Astrocyte (in vitro differentiated cells and primary cell): ENCODE data around the gene ISG20L2. TPM values are rescaled to one million over a fixed set of nuclear protein-coding genes. Genes with fewer than 3 reads are reported as not detected.

Experiments used
- DNase-seq: peaks from one replicate; pipeline ENCODE4 v3.0.0-alpha.2; 2010; ENCODE audit warnings: low read depth
- FAIRE-seq: peaks from 2 replicates; lab custom pipeline; 2011; peaks lifted over from hg19 to GRCh38; lab: Jason Lieb, UNC
- H2AFZ ChIP-seq: 2 replicates; pipeline ENCODE4 v1.6.0; 2012; ENCODE audit warnings: low read depth, low read length, inconsistent platforms
- H3K27ac ChIP-seq: 2 replicates; pipeline ENCODE4 v1.5.1; 2011; ENCODE audit warnings: low read depth, low read length, inconsistent platforms
- H3K27me3 ChIP-seq: 2 replicates; pipeline ENCODE4 v1.6.0; 2011; ENCODE audit warnings: low read length, inconsistent platforms; ENCODE audit not compliant: insufficient read depth
- H3K36me3 ChIP-seq: 2 replicates; pipeline ENCODE4 v1.5.1; 2011; ENCODE audit warnings: low read length, inconsistent platforms; ENCODE audit not compliant: insufficient read depth
- H3K4me1 ChIP-seq: 2 replicates; pipeline ENCODE4 v1.5.1; 2011; ENCODE audit warnings: low read length, inconsistent platforms; ENCODE audit not compliant: insufficient read depth
- H3K4me2 ChIP-seq: 2 replicates; pipeline ENCODE4 v1.6.0; 2012; ENCODE audit warnings: low read length, inconsistent platforms
- H3K4me3 ChIP-seq: 2 replicates; pipeline ENCODE4 v1.5.1; 2011; ENCODE audit warnings: low read depth, mild to moderate bottlenecking, low read length, inconsistent platforms; ENCODE audit not compliant: insufficient read depth
- H3K79me2 ChIP-seq: 2 replicates; pipeline ENCODE4 v1.6.0; 2012; ENCODE audit warnings: mild to moderate bottlenecking, low read length, inconsistent platforms; ENCODE audit not compliant: insufficient read depth
- H3K9ac ChIP-seq: 2 replicates; pipeline ENCODE4 v1.6.0; 2012; ENCODE audit warnings: mild to moderate bottlenecking, low read length, inconsistent platforms
- H3K9me3 ChIP-seq: 2 replicates; pipeline ENCODE4 v1.5.1; 2012; ENCODE audit warnings: low read depth, mild to moderate bottlenecking, low read length, inconsistent platforms; ENCODE audit not compliant: insufficient read depth
- H4K20me1 ChIP-seq: 2 replicates; pipeline ENCODE4 v1.6.0; 2012; ENCODE audit warnings: low read length, inconsistent platforms; ENCODE audit not compliant: insufficient read depth
- H3K27ac Mint-ChIP-seq: one replicate; pipeline ENCODE4 v1.8.0; 2021; ENCODE audit warnings: mild to moderate bottlenecking, mixed read lengths; ENCODE audit not compliant: unreplicated experiment
- H3K27me3 Mint-ChIP-seq: one replicate; pipeline ENCODE4 v1.8.0; 2021; ENCODE audit warnings: low read depth, mixed read lengths; ENCODE audit not compliant: unreplicated experiment
- H3K36me3 Mint-ChIP-seq: one replicate; pipeline ENCODE4 v1.8.0; 2021; ENCODE audit warnings: low read depth, mixed read lengths; ENCODE audit not compliant: unreplicated experiment
- H3K4me1 Mint-ChIP-seq: one replicate; pipeline ENCODE4 v1.8.0; 2021; ENCODE audit warnings: low read depth, mixed read lengths; ENCODE audit not compliant: unreplicated experiment
- H3K4me3 Mint-ChIP-seq: one replicate; pipeline ENCODE4 v1.8.0; 2021; ENCODE audit warnings: mild to moderate bottlenecking, moderate library complexity, mixed read lengths; ENCODE audit not compliant: unreplicated experiment
- H3K9me3 Mint-ChIP-seq: one replicate; pipeline ENCODE4 v1.8.0; 2021; ENCODE audit warnings: mild to moderate bottlenecking, mixed read lengths; ENCODE audit not compliant: unreplicated experiment
- CTCF ChIP-seq: IDR thresholded peaks from 2 replicates; pipeline ENCODE4 v1.5.1; 2011; ENCODE audit warnings: low read depth, mild to moderate bottlenecking, inconsistent platforms, low read length, moderate library complexity; ENCODE audit not compliant: insufficient read depth
- EZH2 ChIP-seq: IDR thresholded peaks from 2 replicates; pipeline ENCODE4 v1.6.1; 2012; ENCODE audit warnings: mild to moderate bottlenecking, low read length, inconsistent platforms; ENCODE audit not compliant: insufficient read depth
- total RNA-seq: library from RNA; stranded (reverse); gene quantifications from 2 replicates; pipeline ENCODE4 v1.2.1, GENCODE V29; 2021

The ISG20L2 gene
- total RNA-seq, 1 donor from 2014 or later = 33.4 TPM

- no peak for TF ChIP-seq EZH2
- TF ChIP-seq CTCF = peak; percentile 50
- FAIRE-seq = no peak
- H3K36me3 Mint-ChIP-seq = peaks cover 3% of the 10 kb centered on the region
- no peaks in the 10 kb centered on the region for H3K9me3 Mint-ChIP-seq
- Histone ChIP-seq H4K20me1 (no peaks in the 10 kb centered on the region), H3K4me3 (peak overlapping the region; percentile 39), H2AFZ (peak overlapping the region; percentile 58), H3K27me3 (peaks cover 3% of the 10 kb centered on the region), H3K27ac (no peak overlapping the region), H3K4me1 (peaks cover 71% of the 10 kb centered on the region), H3K36me3 (no peaks in the 10 kb centered on the region), H3K4me2 (peak overlapping the region; percentile 90), H3K9ac (peak overlapping the region; percentile 66), H3K9me3 (no peaks in the 10 kb centered on the region), H3K79me2 (no peaks in the 10 kb centered on the region)
- H3K4me1 Mint-ChIP-seq = peaks cover 44% of the 10 kb centered on the region
- DNase-seq = no peak
- no peaks in the 10 kb centered on the region for H3K27me3 Mint-ChIP-seq
- H3K27ac Mint-ChIP-seq = peak overlapping the region; percentile 93
- peak overlapping the region; percentile 88 for H3K4me3 Mint-ChIP-seq
These were observed 22.5 kb downstream of the ISG20L2 start for GRCh38 chr1:156705918-156706656.

- DNase-seq = no peak
- peak within 1 kb of the TSS; percentile 66 for H3K9ac ChIP-seq
- H3K9me3 Mint-ChIP-seq = no peaks in the 10 kb centered on the region
- peak within 1 kb of the TSS; percentile 90 for H3K4me2 ChIP-seq
- FAIRE-seq = no peak
- H3K36me3 ChIP-seq = no peaks in the 10 kb centered on the region
- peak within 1 kb of the TSS; percentile 88 for H3K4me3 Mint-ChIP-seq
- H3K79me2 ChIP-seq = no peaks in the 10 kb centered on the region
- H4K20me1 ChIP-seq = no peaks in the 10 kb centered on the region
- peaks cover 6% of the 10 kb centered on the region for H3K36me3 Mint-ChIP-seq
- no peak within 1 kb of the TSS for H3K27ac ChIP-seq
- peak within 1 kb of the TSS; percentile 58 for H2AFZ ChIP-seq
- H3K4me3 ChIP-seq = peak within 1 kb of the TSS; percentile 47
- no peaks in the 10 kb centered on the region for H3K9me3 ChIP-seq
- H3K4me1 Mint-ChIP-seq = peaks cover 42% of the 10 kb centered on the region
- no peak for TF ChIP-seq CTCF
- no peak for TF ChIP-seq EZH2
- H3K27me3 ChIP-seq = peaks cover 3% of the 10 kb centered on the region
- H3K4me1 ChIP-seq = peaks cover 64% of the 10 kb centered on the region
- H3K27me3 Mint-ChIP-seq = no peaks in the 10 kb centered on the region
- H3K27ac Mint-ChIP-seq = peak within 1 kb of the TSS; percentile 93
These were observed 23.1 kb downstream of the ISG20L2 start, which contains the start of gene CRABP2 for GRCh38 chr1:156705321-156705917. CRABP2 (minus strand) TSS chr1:156705583; CDS start chr1:156705446, 137 bp downstream.
